GM10266 (cell line): ENCODE data around the gene HPCAL1.

Experiments
- DNase-seq: peaks from one replicate; pipeline ENCODE4 v3.0.0; 2012; ENCODE audit errors: extremely low spot score
- TF ChIP-seq, protein P1 (sequence below): IDR thresholded peaks from 2 replicates; pipeline ENCODE4 v1.5.1; 2012; ENCODE audit warnings: mild to moderate bottlenecking, low read depth; ENCODE audit not compliant: control insufficient read depth, insufficient read depth; ENCODE audit errors: missing control alignments

Gene HPCAL1

DNA sequence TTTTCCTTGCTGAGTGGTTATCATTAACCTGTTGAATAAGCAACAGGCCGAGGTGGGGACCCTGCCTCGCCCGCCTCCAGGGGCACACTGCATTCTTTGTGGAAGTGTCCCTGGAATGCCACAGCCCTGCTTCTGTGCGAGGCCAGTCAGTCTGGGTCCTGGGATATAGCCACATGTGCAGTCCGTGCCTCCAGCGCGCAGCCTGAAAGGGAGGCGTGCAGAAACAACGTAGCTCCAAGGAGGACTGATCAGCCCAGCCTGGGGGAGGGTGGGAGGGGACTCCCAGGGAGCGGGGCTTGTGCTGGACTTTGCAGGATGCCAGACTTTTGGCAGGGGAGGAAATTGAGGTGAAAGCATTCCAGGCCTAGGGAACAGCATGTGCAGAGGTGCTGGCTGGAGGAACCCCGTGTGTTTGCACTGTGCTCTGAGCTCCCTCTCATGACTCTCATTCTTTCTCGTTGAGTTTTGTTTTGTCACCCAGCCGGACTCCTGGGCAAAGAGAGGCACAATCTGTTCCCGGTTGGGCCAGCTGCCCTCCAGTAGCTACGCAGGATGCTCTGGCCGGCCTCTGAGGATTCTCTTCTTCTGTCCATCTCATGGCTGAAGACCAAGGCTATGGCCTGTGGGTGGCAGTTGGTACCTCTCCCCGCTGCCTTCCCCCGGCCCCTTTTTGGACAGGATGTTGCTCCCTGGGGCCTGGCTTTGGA is 39.7 kb downstream of the HPCAL1 start:
- DNase-seq: no peak
- TF ChIP-seq, protein P1, sequence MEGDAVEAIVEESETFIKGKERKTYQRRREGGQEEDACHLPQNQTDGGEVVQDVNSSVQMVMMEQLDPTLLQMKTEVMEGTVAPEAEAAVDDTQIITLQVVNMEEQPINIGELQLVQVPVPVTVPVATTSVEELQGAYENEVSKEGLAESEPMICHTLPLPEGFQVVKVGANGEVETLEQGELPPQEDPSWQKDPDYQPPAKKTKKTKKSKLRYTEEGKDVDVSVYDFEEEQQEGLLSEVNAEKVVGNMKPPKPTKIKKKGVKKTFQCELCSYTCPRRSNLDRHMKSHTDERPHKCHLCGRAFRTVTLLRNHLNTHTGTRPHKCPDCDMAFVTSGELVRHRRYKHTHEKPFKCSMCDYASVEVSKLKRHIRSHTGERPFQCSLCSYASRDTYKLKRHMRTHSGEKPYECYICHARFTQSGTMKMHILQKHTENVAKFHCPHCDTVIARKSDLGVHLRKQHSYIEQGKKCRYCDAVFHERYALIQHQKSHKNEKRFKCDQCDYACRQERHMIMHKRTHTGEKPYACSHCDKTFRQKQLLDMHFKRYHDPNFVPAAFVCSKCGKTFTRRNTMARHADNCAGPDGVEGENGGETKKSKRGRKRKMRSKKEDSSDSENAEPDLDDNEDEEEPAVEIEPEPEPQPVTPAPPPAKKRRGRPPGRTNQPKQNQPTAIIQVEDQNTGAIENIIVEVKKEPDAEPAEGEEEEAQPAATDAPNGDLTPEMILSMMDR: no peak

DNA sequence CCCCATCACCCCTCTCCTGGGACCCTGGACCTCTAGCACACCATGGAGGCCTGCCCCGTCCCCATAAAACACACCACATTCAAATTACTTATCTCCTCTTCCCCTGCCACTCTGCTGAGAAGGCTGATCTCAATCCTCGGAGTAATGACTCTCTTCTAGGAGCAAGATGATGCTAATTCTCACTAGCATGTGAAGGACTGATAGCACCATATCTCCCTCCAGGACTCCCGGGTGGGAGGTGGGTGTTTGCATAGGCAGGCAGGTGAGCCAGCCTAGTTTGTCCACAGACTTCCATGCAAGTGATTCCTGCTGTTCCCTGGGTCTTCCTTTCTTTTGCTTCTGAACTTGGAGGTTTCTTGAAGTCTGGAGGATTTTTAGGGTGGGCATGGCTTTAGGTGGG is 40.5 kb downstream of the HPCAL1 start:
- TF ChIP-seq, protein P1: no peak
- no peak for DNase-seq

- TF ChIP-seq, protein P1: no peak
- DNase-seq: no peak
These were observed 41.0 kb downstream of the HPCAL1 start for GRCh38 chr2:10343658-10344057.

GRCh38 chr2:10344105-10345066 is 41.7 kb downstream of the HPCAL1 start:
- TF ChIP-seq, protein P1: no peak
- no peak for DNase-seq

DNA sequence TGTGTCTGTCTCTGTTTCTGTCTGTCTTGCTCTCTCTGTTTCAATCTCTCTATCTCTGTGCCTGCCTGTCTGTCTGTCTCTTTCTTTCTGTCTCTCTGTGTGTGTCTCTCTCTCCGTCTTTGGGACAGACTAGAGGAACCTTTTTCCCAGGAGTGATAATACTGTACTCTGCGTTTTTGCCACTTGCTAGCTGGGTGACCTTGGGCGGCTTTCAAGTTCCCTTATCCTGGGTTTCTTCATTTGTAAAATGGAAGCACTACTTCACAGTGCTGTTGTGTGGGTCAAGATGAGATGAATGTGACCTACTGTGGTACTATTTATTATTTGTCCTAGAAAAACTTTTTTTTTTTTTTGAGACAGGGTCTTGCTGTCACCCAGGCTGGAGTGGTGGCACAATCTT is 42.4 kb downstream of the HPCAL1 start:
- TF ChIP-seq, protein P1: no peak
- no peak for DNase-seq

GRCh38 chr2:10345813-10346212 is 43.1 kb downstream of the HPCAL1 start:
- TF ChIP-seq, protein P1: no peak
- no peak for DNase-seq

DNA sequence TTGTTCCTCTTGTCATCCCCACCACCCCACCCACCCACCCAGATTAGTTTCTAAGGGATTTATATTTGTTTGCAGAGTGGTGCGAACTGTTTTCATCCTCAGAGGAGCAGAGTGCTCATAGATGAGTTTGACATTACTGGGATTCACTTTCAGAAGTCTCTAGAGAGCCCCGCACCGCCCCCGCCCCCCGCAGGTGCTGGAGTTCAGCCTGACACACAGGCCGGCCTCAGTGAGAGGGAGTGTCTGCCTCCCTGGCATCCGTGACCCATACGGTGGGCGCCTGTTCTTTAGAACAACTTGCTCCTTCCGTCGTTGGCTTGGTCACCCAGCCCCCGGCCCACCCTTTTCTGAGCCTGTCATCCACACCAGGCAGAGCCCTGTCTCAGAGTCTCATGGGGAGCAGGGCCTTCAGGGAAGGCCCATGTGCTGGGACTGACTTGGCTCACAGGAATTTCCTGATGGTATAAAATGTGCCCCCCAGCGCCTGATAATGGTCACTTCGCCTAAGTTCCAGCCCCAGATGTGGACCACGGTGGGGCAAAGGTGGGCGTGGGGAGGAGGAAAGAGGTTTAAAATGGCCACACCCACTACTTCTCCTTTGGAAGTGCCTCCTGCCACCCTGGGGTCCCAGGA is 44.3 kb downstream of the HPCAL1 start:
- DNase-seq: no peak
- TF ChIP-seq, protein P1: no peak
